Central memory CD8-positive, alpha-beta T cell (primary cell): ENCODE results near the gene TCF4.

Source experiments
- ATAC-seq: fragments of 150-1000 bp; cut with Tn5 transposase; replicated peaks from 2 replicates; pipeline ENCODE4 v1.10.0; 2022; ENCODE audit warnings: mild to moderate bottlenecking, moderate FRiP score, moderate number of reproducible peaks; ENCODE audit not compliant: poor library complexity, severe bottlenecking; ENCODE audit errors: extremely low read depth
- DNase-seq, 2 donors: peaks; one replicate each; pipeline ENCODE4 v3.0.0; 2021; ENCODE audit warnings: low spot score in 2 of 2
- H3K27ac Mint-ChIP-seq: one replicate; pipeline ENCODE4 v1.8.0; 2022; ENCODE audit warnings: low read depth, mild to moderate bottlenecking, moderate library complexity, mixed read lengths
- H3K27me3 Mint-ChIP-seq: one replicate; pipeline ENCODE4 v1.8.0; 2022; ENCODE audit warnings: mixed read lengths
- H3K36me3 Mint-ChIP-seq: one replicate; pipeline ENCODE4 v1.8.0; 2022; ENCODE audit warnings: mild to moderate bottlenecking, moderate library complexity, mixed read lengths; ENCODE audit not compliant: insufficient read depth
- H3K4me1 Mint-ChIP-seq: one replicate; pipeline ENCODE4 v1.8.0; 2022; ENCODE audit warnings: mixed read lengths
- H3K4me3 Mint-ChIP-seq: one replicate; pipeline ENCODE4 v1.8.0; 2022; ENCODE audit warnings: mild to moderate bottlenecking, moderate library complexity, mixed read lengths
- H3K9me3 Mint-ChIP-seq: one replicate; pipeline ENCODE4 v1.8.0; 2022; ENCODE audit warnings: mixed read lengths

Gene TCF4

GRCh38 chr18:55400590-55401541 lies 187.1 kb downstream of the TCF4 start:
- Mint-ChIP-seq H3K9me3 (no peaks in the 10 kb centered on the region), H3K36me3 (no peaks in the 10 kb centered on the region), H3K4me1 (no peaks in the 10 kb centered on the region), H3K4me3 (no peak overlapping the region), H3K27me3 (no peaks in the 10 kb centered on the region), H3K27ac (no peak overlapping the region)
- ATAC-seq (no peak), DNase-seq (no peak)

- ATAC-seq (no peak), DNase-seq (no peak)
- no peaks in the 10 kb centered on the region for H3K27me3 Mint-ChIP-seq
- no peaks in the 10 kb centered on the region for H3K36me3 Mint-ChIP-seq
- no peak overlapping the region for H3K27ac Mint-ChIP-seq
- no peak overlapping the region for H3K4me3 Mint-ChIP-seq
- H3K4me1 Mint-ChIP-seq: no peaks in the 10 kb centered on the region
- H3K9me3 Mint-ChIP-seq: no peaks in the 10 kb centered on the region
These were observed 187.9 kb downstream of the TCF4 start for GRCh38 chr18:55400081-55400480.

GRCh38 chr18:55398858-55399257 lies 189.1 kb downstream of the TCF4 start:
- no peak overlapping the region for H3K27ac Mint-ChIP-seq
- no peaks in the 10 kb centered on the region for H3K27me3 Mint-ChIP-seq
- H3K4me1 Mint-ChIP-seq: no peaks in the 10 kb centered on the region
- DNase-seq: no peak
- no peak for ATAC-seq
- no peaks in the 10 kb centered on the region for H3K9me3 Mint-ChIP-seq
- no peak overlapping the region for H3K4me3 Mint-ChIP-seq
- no peaks in the 10 kb centered on the region for H3K36me3 Mint-ChIP-seq

GRCh38 chr18:55396979-55397378 lies 191.0 kb downstream of the TCF4 start:
- Mint-ChIP-seq H3K9me3 (no peaks in the 10 kb centered on the region), H3K4me3 (no peak overlapping the region), H3K4me1 (no peaks in the 10 kb centered on the region), H3K27ac (no peak overlapping the region), H3K27me3 (no peaks in the 10 kb centered on the region), H3K36me3 (peaks cover 2% of the 10 kb centered on the region)
- ATAC-seq (no peak), DNase-seq (no peak)

- H3K27ac Mint-ChIP-seq: no peak overlapping the region
- no peaks in the 10 kb centered on the region for H3K4me1 Mint-ChIP-seq
- H3K27me3 Mint-ChIP-seq: no peaks in the 10 kb centered on the region
- H3K36me3 Mint-ChIP-seq: peaks cover 2% of the 10 kb centered on the region
- H3K9me3 Mint-ChIP-seq: no peaks in the 10 kb centered on the region
- ATAC-seq: no peak
- no peak for DNase-seq
- no peak overlapping the region for H3K4me3 Mint-ChIP-seq
These were observed 191.6 kb downstream of the TCF4 start for GRCh38 chr18:55396267-55396905.

GRCh38 chr18:55395799-55396198 lies 192.2 kb downstream of the TCF4 start:
- Mint-ChIP-seq H3K27me3 (no peaks in the 10 kb centered on the region), H3K9me3 (no peaks in the 10 kb centered on the region), H3K4me3 (no peak overlapping the region), H3K4me1 (no peaks in the 10 kb centered on the region), H3K27ac (no peak overlapping the region), H3K36me3 (peaks cover 2% of the 10 kb centered on the region)
- DNase-seq (no peak), ATAC-seq (no peak)

GRCh38 chr18:55390898-55391297 lies 197.1 kb downstream of the TCF4 start:
- H3K9me3 Mint-ChIP-seq: no peaks in the 10 kb centered on the region
- ATAC-seq (no peak), DNase-seq (no peak)
- no peak overlapping the region for H3K27ac Mint-ChIP-seq
- H3K4me1 Mint-ChIP-seq: no peaks in the 10 kb centered on the region
- no peak overlapping the region for H3K4me3 Mint-ChIP-seq
- peaks cover 2% of the 10 kb centered on the region for H3K36me3 Mint-ChIP-seq
- no peaks in the 10 kb centered on the region for H3K27me3 Mint-ChIP-seq

- ATAC-seq (no peak), DNase-seq (no peak)
- Mint-ChIP-seq H3K36me3 (peaks cover 2% of the 10 kb centered on the region), H3K4me3 (no peak overlapping the region), H3K4me1 (no peaks in the 10 kb centered on the region), H3K9me3 (no peaks in the 10 kb centered on the region), H3K27ac (no peak overlapping the region), H3K27me3 (no peaks in the 10 kb centered on the region)
These were observed 200.6 kb downstream of the TCF4 start for GRCh38 chr18:55387139-55387984.

- Mint-ChIP-seq H3K4me3 (no peak overlapping the region), H3K4me1 (no peaks in the 10 kb centered on the region), H3K9me3 (no peaks in the 10 kb centered on the region)
These were observed 201.4 kb downstream of the TCF4 start for GRCh38 chr18:55386545-55386944.

GRCh38 chr18:55385770-55386169 lies 202.2 kb downstream of the TCF4 start:
- ATAC-seq (no peak), DNase-seq (no peak)
- H3K4me1 Mint-ChIP-seq: no peaks in the 10 kb centered on the region
- no peak overlapping the region for H3K27ac Mint-ChIP-seq
- no peaks in the 10 kb centered on the region for H3K9me3 Mint-ChIP-seq
- H3K27me3 Mint-ChIP-seq: no peaks in the 10 kb centered on the region
- no peaks in the 10 kb centered on the region for H3K36me3 Mint-ChIP-seq
- no peak overlapping the region for H3K4me3 Mint-ChIP-seq

More at GRCh38 chr18:55386545-55386944, 201.4 kb downstream of the TCF4 start:
- Mint-ChIP-seq H3K27me3 (no peaks in the 10 kb centered on the region), H3K27ac (no peak overlapping the region), H3K36me3 (no peaks in the 10 kb centered on the region)
- DNase-seq: no peak
- ATAC-seq: no peak

- DNase-seq: no peak
- no peak overlapping the region for H3K27ac Mint-ChIP-seq
- H3K4me1 Mint-ChIP-seq: no peaks in the 10 kb centered on the region
- no peak for ATAC-seq
- H3K4me3 Mint-ChIP-seq: no peak overlapping the region
- H3K36me3 Mint-ChIP-seq: no peaks in the 10 kb centered on the region
- H3K27me3 Mint-ChIP-seq: no peaks in the 10 kb centered on the region
- peaks cover 4% of the 10 kb centered on the region for H3K9me3 Mint-ChIP-seq
These were observed 203.3 kb downstream of the TCF4 start for GRCh38 chr18:55384551-55385275.

GRCh38 chr18:55384115-55384514 lies 203.9 kb downstream of the TCF4 start:
- H3K9me3 Mint-ChIP-seq: peaks cover 4% of the 10 kb centered on the region
- no peak for ATAC-seq

More at GRCh38 chr18:55384115-55384514, 203.9 kb downstream of the TCF4 start:
- no peak overlapping the region for H3K27ac Mint-ChIP-seq
- no peaks in the 10 kb centered on the region for H3K27me3 Mint-ChIP-seq
- H3K36me3 Mint-ChIP-seq: no peaks in the 10 kb centered on the region
- H3K4me3 Mint-ChIP-seq: no peak overlapping the region
- H3K4me1 Mint-ChIP-seq: no peaks in the 10 kb centered on the region
- no peak for DNase-seq
